ENCODE data around the gene FAM209B.

- TF ChIP-seq CTCF (IDR thresholded peaks at IDR 0.05) = no peak
- TF ChIP-seq POLR2A (IDR thresholded peaks at IDR 0.05) = no peak
- no peak for TF ChIP-seq POLR2AphosphoS5 (IDR thresholded peaks at IDR 0.05)
Measured at GRCh38 chr20:56572172-56572571, 39.1 kb downstream of the FAM209B start.

All from transverse colon (tissue), 4 donors.